ENCODE results near the gene RASGRP1.

Gene RASGRP1

DNA sequence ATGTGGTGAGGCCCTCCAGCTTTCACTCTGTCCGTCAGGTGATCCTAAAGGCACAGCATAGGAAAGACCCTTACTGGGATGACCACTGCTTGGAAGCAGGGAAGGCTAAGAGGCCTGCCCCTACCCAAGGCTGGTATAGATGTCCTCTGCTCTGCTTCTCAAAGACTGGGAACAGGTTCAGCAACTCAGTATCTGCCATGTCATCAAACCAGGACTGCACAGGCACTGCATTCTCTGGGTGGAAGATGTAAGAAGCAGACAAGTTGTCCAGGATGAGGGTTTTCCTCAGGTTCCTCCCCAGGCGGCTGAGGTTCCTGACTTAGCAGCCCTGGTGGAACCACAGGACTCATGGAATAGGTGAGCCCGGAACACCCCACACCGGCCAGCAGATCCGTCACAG is 106.0 kb downstream of the RASGRP1 start:
- DNase-seq (ENCODE audit: low read depth in 1 of 2, low spot score in 1 of 2): no peak
- Histone ChIP-seq H3K4me3 (replicated peaks; ENCODE audit: insufficient read depth, low read length) (no peak overlapping the region), H3K27me3 (ENCODE audit: insufficient read depth, poor library complexity, severe bottlenecking) (no peaks in the 10 kb centered on the region), H3K27ac (replicated peaks) (no peak overlapping the region)
- TF ChIP-seq POLR2AphosphoS5 (IDR thresholded peaks at IDR 0.05; ENCODE audit: low read depth) (no peak), REST (IDR thresholded peaks at IDR 0.05; ENCODE audit: insufficient replicate concordance, low read depth) (no peak), SPI1 (IDR thresholded peaks at IDR 0.05; ENCODE audit: borderline replicate concordance, low read depth) (no peak), GABPA (IDR thresholded peaks at IDR 0.05; ENCODE audit: low read depth) (no peak)
- TF ChIP-seq, protein P1, sequence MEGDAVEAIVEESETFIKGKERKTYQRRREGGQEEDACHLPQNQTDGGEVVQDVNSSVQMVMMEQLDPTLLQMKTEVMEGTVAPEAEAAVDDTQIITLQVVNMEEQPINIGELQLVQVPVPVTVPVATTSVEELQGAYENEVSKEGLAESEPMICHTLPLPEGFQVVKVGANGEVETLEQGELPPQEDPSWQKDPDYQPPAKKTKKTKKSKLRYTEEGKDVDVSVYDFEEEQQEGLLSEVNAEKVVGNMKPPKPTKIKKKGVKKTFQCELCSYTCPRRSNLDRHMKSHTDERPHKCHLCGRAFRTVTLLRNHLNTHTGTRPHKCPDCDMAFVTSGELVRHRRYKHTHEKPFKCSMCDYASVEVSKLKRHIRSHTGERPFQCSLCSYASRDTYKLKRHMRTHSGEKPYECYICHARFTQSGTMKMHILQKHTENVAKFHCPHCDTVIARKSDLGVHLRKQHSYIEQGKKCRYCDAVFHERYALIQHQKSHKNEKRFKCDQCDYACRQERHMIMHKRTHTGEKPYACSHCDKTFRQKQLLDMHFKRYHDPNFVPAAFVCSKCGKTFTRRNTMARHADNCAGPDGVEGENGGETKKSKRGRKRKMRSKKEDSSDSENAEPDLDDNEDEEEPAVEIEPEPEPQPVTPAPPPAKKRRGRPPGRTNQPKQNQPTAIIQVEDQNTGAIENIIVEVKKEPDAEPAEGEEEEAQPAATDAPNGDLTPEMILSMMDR (IDR thresholded peaks at IDR 0.05; ENCODE audit: insufficient read depth, low read length): no peak

- no peaks in the 10 kb centered on the region for H3K27me3 ChIP-seq (ENCODE audit: insufficient read depth, poor library complexity, severe bottlenecking)
- peak overlapping the region; percentile 88 for H3K27ac ChIP-seq (replicated peaks)
- DNase-seq (ENCODE audit: low read depth in 1 of 2, low spot score in 1 of 2): peak in 1 of 2 experiments; percentile 5
- H3K4me3 ChIP-seq (replicated peaks; ENCODE audit: insufficient read depth, low read length): peak overlapping the region; percentile 88
- TF ChIP-seq, protein P1 (IDR thresholded peaks at IDR 0.05; ENCODE audit: insufficient read depth, low read length): no peak
- TF ChIP-seq SPI1 (IDR thresholded peaks at IDR 0.05; ENCODE audit: borderline replicate concordance, low read depth) (no peak), GABPA (IDR thresholded peaks at IDR 0.05; ENCODE audit: low read depth) (no peak), REST (IDR thresholded peaks at IDR 0.05; ENCODE audit: insufficient replicate concordance, low read depth) (no peak), POLR2AphosphoS5 (IDR thresholded peaks at IDR 0.05; ENCODE audit: low read depth) (no peak)
Measured at GRCh38 chr15:38455092-38455491, 109.5 kb downstream of the RASGRP1 start.

GRCh38 chr15:38454696-38455090 is 109.9 kb downstream of the RASGRP1 start:
- Histone ChIP-seq H3K27ac (replicated peaks) (peak overlapping the region; percentile 88), H3K27me3 (ENCODE audit: insufficient read depth, poor library complexity, severe bottlenecking) (no peaks in the 10 kb centered on the region), H3K4me3 (replicated peaks; ENCODE audit: insufficient read depth, low read length) (peak overlapping the region; percentile 88)
- DNase-seq (ENCODE audit: low read depth in 1 of 2, low spot score in 1 of 2): no peak
- TF ChIP-seq SPI1 (IDR thresholded peaks at IDR 0.05; ENCODE audit: borderline replicate concordance, low read depth): no peak
- TF ChIP-seq, protein P1 (IDR thresholded peaks at IDR 0.05; ENCODE audit: insufficient read depth, low read length): no peak
- no peak for TF ChIP-seq REST (IDR thresholded peaks at IDR 0.05; ENCODE audit: insufficient replicate concordance, low read depth)
- no peak for TF ChIP-seq POLR2AphosphoS5 (IDR thresholded peaks at IDR 0.05; ENCODE audit: low read depth)
- TF ChIP-seq GABPA (IDR thresholded peaks at IDR 0.05; ENCODE audit: low read depth): no peak

All from HL-60 (cell line).